CD4-positive, alpha-beta T cell treated with Interleukin-4 for 1 hour (primary cell): ENCODE results near the gene AUTS2.

Experiments
- DNase-seq, 2 donors: peaks; one replicate each; pipeline ENCODE4 v3.0.0-alpha.2; 2020 to 2022

The AUTS2 gene

DNA sequence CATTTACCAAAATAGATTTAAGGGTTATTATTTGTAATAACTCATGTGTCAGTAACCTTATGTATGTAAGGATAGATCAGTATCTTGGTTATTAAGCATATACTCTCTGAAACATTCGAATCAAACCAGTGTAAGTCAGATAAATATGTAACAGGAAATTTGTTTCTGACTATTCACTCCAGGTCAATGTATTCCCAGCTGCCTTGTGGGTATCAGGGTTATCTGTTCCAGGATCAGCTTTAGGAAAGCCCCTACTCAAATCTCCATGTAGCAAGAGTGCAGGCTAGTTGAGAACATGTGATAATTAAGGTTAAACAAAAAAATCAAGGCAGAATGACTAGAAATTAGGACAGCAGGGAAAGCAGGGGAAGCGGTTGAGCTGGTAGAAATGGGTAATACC is 201.7 kb downstream of the AUTS2 start:
- no peak for DNase-seq

DNA sequence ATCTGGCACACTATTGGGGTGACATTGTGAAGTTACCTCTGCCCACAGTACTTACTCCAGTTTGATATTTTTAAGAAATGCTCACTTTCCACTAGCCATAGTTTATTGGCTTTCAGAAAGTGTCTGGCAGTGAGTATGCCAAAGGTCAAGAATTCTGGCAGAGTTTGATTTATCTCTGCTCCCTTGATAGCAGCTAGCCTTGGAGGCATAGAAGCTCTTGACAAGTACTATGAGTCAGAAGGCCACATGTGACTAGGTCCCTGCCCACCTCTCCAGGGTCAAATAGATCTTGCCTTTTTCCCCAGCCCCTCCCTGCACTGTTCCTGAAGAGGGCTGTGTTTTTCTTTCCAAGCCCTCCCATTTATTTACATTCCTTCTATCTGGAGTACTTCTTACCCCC is 202.2 kb downstream of the AUTS2 start:
- DNase-seq, result no peak

DNA sequence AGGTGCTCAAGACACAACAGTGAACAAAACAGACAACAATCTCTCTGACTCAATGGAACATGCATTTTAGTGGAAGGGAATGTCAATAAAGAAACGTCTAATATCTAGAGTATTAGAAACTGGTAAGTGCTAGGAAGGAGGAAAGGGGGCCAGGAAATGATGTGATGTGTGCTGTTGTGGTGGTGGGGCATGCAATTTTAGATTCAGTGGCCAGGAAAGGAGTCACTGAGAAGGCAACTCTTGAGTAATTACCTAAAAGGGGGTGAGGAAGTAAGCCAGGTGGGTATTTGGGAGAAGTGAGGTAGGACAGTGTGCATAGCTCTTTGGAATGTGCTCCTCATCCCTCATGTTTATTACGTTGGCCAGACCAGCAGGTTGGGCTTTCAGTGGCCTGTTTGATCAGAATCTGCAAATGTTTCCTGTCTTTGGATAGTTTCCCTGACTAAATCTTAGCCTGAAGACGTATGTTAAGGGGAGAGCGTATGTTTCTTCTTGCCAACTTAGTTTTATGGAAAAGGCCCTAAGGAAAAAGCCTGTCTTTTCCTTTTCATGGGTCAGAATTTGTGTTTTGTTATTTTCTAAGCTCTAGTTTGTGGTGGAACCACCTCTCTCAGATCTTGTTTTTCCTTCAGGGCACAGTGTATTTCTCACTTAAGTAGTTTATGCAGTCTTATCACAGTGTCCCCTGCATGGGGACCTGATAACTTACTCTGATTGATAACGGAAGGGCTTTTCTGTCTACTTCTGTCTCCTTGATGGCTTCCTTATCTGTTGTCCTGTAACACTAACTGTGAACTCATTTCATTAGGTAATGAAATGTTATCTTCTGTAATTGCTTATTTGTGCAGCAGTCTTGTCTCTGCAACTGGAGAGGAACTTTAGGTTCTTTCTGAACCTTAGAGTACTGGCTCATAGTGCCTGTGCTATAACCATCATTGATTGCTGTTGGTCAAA is 203.7 kb downstream of the AUTS2 start:
- DNase-seq, result no peak

DNA sequence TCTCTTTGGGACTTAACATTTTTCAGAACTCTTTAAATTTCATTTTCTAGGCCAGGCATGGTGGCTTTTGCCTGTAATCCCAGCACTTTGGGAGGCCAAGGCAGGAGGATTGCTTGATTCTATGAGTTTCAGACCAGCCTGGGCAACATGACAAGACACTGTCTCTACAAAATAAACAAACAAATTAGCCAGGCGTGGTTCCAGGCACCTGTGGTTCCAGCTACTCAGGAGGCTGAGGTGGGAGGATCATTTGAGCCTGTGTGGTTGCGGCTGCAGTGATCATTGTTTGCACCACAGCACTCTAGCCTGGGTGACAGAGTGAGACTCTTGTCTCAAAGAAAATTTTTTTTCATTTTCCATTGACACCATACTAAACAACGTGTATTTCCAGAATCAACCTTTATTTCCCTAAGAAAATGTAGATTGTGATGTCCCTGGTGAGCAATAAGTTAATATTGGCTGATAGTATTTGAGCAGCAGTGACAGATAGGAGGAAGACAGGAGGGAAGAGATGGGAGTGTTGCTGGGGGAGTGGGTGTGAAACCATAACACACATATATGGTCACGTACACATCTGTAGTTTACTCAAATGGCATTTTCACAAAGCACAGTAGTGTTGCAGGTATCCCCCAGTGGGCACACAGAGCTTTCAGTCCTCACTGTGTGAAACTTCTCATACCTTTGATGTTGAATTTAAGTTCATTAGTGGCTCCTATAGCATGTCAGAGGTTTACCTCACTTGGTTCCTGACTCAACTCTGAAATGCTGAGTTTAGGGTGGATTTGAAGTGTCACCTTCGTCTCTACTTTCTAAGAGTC is 205.6 kb downstream of the AUTS2 start:
- DNase-seq, result no peak

DNA sequence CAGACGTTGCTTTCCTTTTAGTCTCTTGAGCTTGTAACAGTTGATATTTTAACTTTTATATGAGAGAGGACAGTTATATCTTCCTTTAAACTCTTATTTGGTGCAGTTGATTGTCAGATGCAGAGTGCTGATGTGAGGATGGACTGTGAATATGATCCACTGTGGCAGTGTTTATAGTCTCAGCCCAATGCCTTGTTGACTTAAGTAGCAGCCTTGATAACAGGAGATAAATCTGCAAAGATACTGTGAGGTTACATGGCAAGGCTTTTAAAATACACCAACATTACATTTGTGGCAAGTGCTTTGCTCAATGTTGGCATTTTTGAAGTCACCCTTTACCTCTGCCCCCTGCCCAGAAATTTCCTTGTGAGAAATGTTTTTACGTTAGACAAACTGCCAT is 206.7 kb downstream of the AUTS2 start:
- DNase-seq, result no peak

DNA sequence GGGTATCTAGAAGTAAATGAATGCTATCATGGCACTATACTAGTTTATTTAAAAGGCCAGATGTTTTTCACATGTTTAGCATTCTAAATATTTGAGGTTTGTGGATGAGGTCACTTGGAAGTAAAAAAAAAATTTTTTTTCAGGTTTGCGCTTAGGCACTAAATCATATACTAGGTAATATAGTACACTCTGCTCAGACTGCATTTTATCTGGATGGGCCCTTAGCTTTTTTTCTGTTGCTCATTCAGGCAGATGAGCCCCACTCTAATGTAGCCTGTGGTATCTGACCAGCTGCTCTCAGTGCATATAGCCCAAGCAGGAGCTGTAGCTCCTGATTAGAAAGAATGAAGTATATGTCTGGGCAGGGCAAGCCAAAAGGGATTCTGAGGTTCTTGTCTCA is 210.1 kb downstream of the AUTS2 start:
- no peak for DNase-seq

DNA sequence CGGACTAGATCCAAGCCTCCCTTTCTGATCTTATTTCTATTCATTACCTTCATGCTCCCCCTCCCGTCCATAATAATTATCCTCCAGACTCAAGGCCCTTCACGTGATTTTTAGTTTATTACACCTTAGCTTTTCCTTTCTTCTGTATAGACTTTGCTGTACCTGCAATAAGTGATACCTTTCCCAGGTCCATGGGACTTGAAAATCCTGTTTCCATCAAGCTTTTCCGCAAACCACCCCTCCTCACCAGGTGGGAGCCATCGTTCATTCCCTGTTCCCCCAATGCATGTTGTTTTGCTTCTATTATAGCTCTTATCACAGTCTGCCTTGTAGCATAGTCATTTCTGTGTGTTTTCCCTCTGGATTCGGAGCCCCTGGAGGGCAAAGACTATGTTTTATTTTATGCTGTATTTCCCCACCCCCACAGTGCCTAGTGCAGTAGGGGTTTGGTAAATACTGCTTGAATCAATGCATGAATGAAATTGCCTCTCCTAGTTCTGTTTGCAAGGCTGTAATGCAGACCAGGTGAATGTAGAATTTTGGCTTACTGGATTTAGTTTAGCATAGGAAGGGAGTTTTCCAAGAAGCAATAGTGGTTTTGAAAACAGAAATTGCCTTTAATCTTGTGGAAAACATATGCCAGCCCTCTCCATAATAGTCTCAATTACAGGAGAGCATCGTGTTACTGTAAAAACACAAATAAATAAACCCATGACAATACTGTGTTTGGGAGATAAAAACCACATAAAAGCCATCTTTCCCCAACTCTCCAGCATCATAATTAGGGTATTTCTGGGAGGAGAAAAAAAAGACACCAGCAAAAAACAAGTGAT is 213.4 kb downstream of the AUTS2 start:
- no peak for DNase-seq

DNA sequence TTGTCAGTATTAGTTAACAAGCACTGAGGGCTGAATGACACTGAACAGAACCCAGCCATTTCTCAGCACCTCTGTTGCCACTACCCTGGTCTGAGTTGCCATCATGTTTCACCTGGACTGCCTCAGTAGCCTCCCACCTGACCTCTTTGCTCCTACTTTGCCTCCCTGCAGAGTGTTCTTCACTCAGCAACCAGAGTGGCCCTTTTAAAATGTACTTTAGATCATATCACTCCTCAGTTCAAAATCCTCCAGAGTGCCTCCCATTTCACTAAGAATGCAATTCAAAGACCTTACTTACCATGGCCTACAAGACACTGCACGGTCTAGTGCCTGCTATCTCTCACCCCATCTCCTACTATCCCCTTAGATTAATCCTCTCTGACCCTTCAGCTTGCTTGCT is 214.5 kb downstream of the AUTS2 start:
- DNase-seq, result no peak

DNA sequence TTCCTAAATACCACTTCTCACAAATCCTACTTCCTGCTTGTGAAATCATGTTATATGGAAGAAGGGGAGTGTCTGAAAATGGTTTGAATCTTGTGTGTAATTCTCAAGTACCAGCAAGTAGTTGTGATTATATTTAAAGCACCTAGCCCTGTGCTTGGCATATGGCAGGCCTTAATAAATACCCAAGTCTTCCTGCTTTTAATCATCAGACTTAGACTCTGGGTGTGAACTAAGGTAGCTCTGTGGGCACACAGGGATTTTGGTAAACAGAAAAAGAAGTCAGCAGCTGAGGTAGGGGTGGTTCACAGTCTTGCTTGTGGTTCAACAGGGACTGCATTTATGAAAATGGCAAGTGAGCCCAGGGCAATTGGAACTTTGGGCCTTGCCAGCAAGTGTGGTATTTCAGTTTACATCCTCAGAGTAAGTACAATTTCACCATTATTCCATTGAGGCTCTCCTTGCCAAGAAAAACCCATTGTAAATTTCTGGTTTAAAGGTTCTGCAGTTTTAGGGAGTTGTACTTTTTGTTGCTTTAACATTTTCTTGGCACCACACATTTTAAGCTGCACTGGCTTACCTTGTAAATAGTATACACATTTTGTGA is 215.5 kb downstream of the AUTS2 start:
- no peak for DNase-seq

DNA sequence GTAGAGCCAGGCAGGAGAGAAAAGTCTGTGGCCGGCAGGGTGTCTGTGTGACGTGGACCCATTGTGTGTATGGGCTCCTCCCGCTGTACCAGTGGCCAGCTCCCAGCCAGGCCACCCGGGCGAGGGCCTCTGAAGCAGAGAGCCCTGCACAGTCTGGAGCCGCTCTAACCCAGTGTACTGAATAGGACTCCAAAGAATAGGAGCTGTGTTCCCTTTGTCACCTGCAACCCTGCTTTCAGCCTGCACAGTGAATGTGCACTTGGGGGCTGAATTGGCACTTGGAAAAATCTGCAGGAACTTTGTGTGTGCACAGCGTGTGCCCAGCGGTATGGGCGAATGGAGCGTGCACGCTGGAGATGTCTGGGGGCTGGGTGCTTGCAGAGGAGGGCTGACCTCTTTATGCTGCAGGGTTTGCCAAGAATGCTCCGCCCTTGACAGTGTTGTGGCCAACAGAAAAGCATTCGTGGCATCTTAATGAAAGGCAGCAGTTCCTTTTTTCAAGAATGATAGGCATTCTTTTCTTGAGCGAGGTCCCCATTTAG is 216.2 kb downstream of the AUTS2 start:
- DNase-seq, result no peak

DNA sequence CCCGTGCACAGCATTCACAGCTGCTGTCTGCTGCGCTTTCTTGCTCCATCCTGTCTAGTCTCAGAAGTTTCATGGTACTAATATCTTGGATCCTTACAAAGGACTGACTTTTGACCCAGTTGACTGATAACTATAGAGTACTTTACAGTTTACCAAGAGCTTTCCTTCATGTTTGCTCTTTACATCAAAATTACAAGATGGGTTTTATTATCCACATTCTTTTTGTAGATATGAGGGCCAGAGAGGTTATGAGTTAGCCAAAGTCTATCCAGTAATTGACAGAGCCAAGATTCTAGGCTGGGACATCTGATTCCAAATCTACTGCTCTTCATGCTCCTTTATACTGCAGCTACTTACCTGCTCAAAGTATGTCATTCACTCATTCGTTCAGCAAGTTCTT is 218.2 kb downstream of the AUTS2 start:
- no peak for DNase-seq

DNA sequence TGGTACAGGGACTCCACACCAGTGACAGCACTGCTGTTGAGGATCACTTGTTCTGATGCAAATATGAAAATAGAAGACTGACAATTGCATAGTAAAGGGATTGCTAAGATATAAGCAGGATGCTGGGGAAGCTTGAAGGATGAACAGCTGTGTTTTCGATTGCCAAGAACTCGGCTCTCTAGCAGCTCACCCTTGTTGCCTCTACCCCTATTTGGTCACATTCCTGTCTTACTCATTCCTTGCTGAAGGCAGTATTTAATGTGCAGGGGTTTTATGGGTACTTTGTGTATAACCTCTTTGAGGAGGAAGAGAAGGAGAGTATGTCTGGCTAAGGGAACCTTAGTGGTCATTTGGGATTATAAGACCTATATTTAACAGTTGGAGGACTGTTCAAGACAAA is 218.8 kb downstream of the AUTS2 start:
- DNase-seq, result no peak

DNA sequence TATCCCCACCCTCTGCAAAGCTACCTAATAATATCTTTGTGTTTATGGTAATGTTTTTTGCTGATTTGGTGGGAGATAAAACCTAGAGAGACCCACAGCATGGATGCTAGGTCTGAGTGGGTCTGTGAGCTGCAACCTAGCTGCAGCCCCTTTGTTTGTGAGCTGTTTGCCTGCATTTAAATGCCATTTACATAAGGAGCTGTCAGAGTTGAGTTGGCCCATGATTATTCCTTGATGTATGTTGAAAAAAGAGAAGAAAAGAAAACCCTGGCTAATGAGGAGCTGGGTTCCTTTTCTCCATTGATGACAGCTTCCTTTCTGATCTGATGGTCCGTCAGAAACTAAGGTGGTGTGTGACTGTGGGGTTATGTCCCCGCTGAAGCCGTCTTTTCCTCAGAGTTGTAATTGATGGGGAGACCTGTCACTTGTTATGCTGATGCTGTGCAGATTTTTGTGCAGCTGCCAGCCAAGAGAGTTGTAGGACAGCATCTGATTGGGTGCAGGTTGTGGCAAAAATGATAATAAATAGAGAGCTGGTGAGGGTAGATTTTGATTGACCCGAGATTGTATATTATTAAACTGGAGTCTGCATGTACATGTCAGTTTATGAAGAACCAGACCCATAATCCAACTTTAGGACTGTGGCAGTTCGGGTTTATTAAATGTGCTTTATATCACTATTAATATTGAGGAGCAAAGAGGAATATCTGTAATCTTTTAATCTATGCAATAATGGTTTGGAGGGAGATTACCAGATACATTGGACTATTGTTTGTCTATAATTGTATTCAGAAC is 219.8 kb downstream of the AUTS2 start:
- no peak for DNase-seq

DNA sequence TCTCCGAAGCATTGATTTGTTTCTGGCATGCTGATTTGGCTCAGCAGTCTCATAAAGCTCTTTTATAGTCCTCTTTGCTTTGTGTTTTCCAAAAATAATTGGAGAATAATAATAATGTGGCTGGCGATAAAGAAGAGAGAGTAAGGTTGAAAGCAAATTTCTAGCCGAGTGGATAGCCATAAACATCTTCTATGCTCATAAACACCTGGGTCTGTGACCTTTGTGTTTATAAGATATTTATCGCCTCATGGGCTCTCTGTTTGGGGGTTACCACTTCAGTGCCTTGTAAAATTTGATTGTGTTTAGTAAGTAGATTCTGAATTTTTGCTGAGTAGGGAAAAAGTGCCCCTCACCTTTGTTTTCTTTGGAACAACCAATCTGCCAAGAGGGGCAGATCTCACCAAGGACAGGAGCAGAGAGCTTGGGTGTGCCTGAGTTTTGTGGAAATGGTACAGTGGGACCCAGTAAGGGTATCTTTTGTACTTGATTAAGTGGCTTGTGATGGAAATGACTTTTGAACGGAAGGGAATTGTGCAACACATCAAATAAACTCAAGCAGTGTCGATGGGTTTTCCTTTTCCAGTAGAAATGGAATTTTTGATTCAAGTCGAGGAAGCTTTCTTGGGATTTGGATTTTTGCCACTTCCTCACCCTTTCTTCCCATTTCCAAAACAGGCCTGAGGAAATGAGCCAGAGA is 220.5 kb downstream of the AUTS2 start:
- no peak for DNase-seq

DNA sequence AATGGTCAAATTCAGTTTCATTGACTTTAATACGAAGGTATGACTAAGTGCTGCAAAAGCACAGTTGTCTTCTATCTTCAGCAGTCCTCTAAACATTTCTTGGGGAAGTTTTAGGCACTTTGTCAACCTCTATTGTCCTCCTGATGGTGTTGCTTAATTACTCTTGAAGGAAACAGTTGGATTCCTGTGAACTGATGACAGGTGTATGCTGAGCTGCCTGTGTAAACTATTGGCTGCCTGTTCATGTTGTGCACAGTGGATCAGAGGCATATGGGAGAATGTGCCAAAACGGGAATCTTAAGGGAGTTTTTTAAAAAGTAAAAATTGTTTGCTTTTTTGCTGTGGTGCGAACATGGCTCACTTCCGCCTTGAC is 221.0 kb downstream of the AUTS2 start:
- no peak for DNase-seq

DNA sequence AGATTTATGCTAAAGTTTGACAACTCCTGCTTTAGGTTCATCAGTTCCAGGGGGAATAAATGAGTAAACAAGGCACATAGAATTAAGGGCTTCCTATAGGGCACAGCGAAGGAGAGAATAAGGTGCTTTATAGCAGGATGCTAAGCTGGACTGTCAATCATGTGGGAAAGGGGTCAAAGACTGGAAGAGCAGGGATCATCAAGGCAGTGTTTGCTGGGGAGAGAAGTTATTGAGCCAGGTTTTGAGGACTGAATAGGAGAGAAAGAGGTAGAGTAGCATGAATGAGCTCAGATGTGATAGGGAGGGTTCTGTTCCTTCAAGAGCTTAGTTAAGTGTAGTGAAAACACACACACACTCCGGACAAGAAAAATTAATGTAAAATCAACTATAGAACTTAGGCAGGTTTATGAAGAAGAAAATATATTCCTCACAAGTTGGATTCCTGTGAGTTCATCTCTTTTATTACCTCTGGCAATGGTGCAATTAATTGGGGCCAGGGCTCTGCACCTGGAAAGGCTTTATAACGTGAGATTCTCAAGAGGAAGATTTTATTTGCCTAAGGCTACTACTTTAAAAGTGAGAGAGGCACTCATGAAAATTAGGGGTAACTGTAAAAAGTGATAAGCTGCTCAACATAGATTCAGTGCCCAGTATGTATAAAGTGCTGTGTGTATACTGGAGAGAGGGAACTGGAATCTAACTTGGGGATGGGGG is 222.4 kb downstream of the AUTS2 start:
- no peak for DNase-seq

DNA sequence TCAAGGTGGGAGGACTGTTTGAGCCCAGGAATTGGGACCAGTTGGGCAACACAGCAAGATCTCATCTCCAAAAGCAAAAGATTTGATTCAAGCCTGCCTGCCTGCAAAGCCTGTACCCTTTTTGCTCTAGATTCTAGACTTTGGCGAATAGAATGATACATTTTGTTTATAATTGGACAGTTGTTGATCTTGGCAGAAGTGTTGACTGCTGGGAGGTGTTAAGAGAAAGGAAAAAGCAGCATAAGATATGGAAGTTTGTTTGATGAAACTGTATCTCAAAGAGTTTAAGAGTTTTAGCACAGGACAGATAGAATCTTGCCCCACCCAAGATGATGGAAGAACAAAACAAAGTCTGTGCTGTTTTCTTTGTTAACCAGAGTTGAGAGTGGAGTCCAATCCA is 224.1 kb downstream of the AUTS2 start:
- DNase-seq, result no peak

DNA sequence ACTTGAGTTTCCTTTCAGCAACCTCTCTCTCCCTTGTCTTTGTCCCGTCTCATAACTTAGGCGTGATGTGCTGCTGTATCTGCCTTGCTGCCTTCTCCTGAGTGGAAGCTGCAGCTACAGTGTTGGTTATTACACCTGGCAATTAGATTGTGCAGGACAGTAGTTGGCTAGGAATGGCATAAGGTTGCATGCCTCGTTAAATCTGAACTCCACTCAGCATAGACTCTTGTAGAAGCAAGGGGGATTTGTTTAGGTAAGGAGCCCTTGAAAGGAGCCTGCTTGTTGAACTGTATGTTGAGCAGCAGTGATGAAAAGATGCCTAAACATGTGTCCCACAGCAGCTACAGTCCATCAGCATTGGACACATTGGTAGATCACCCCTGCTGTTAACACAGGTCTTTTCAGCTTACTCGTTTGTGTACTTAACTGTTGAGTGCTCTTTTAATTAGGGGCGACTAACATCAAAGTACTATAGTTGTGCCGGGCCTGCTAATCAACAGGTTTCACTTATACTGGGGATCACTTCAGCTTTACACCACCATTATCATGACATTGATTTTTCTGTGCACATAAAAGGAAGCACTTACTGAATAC is 225.0 kb downstream of the AUTS2 start:
- no peak for DNase-seq

DNA sequence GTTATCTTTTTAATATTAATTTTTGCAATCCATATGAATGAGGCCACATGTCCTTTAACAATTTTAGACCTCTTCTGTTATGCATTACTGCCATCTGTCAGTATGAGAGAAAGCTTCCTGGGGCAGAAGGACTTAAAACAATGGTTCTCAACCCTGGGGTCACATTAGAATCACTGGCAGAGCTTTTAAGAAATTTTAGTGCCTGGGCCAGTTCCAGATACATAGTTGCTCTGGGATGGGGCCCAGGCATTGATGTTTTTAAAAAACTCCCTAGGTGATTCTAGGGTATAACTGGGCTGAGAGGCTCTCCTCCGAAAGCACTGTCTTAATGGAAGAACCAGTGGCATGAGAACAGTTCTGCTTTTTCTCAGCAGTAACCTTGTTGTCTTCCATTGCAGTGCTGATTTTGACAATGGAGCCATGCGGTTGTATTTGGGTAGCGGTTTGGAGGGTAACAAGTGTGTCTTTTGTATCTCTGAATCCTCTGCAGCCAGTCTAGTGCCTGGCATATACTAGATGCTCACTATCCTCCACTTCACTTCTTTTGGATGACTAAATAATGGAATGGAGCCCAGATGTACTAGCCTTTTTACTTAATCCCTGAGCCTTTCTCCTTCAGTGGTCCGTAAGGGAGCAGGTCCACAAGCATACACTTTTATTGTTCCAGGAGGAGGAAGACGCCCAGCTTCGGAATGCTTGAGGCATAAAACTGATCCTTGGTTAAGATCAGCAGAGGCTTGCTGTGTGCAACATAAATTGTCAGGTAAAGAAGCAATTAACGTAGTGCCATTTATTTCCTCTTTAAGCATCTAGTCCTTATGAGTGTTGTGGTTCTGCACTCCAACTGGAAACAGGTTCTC is 227.1 kb downstream of the AUTS2 start:
- no peak for DNase-seq
